Kidney glomerular epithelial cell (primary cell): Measurements from ENCODE around the gene FAM163B.

Source experiments
- DNase-seq: peaks from one replicate; lab custom pipeline; 2025; lab: John Stamatoyannopoulos, UW

Gene FAM163B

GRCh38 chr9:133581011-133581410 lies 28.2 kb downstream of the FAM163B start:
- no peak for DNase-seq

GRCh38 chr9:133580419-133580738 lies 28.8 kb downstream of the FAM163B start:
- DNase-seq, result no peak

GRCh38 chr9:133579601-133580418 lies 29.4 kb downstream of the FAM163B start:
- DNase-seq, result no peak

GRCh38 chr9:133578524-133579441 lies 30.4 kb downstream of the FAM163B start:
- DNase-seq, result no peak

GRCh38 chr9:133577737-133578112 lies 31.5 kb downstream of the FAM163B start:
- DNase-seq, result no peak

- DNase-seq, result no peak
These were observed 32.1 kb downstream of the FAM163B start for GRCh38 chr9:133576875-133577736.

- DNase-seq, result no peak
These were observed 32.9 kb downstream of the FAM163B start for GRCh38 chr9:133576031-133576874.

GRCh38 chr9:133575186-133576030 lies 33.8 kb downstream of the FAM163B start:
- no peak for DNase-seq

- DNase-seq, result no peak
These were observed 34.4 kb downstream of the FAM163B start for GRCh38 chr9:133574771-133575170.

- no peak for DNase-seq
These were observed 35.2 kb downstream of the FAM163B start for GRCh38 chr9:133573791-133574515.

GRCh38 chr9:133572821-133573361 lies 36.3 kb downstream of the FAM163B start:
- DNase-seq, result no peak

- DNase-seq, result no peak
These were observed 37.1 kb downstream of the FAM163B start for GRCh38 chr9:133571896-133572595.

GRCh38 chr9:133571391-133571890 lies 37.7 kb downstream of the FAM163B start:
- DNase-seq, result no peak

- DNase-seq, result no peak
These were observed 38.5 kb downstream of the FAM163B start for GRCh38 chr9:133570691-133571080.

GRCh38 chr9:133569891-133570690 lies 39.1 kb downstream of the FAM163B start:
- DNase-seq, result no peak

- no peak for DNase-seq
These were observed 39.9 kb downstream of the FAM163B start for GRCh38 chr9:133569121-133569785.

GRCh38 chr9:133568186-133568585 lies 41.0 kb downstream of the FAM163B start:
- no peak for DNase-seq
